NCI-H748 (cell line): ENCODE results near the gene KIAA2012.

Source experiments
- DNase-seq: peaks from one replicate; lab custom pipeline; 2025; ENCODE audit not compliant: unreplicated experiment; lab: John Stamatoyannopoulos, UW

Gene KIAA2012

GRCh38 chr2:202148515-202149154, 75.6 kb downstream of the KIAA2012 start:
- no peak for DNase-seq

GRCh38 chr2:202149155-202149762, 76.2 kb downstream of the KIAA2012 start:
- no peak for DNase-seq

- no peak for DNase-seq
Measured at GRCh38 chr2:202149936-202150335, 76.9 kb downstream of the KIAA2012 start.

DNA sequence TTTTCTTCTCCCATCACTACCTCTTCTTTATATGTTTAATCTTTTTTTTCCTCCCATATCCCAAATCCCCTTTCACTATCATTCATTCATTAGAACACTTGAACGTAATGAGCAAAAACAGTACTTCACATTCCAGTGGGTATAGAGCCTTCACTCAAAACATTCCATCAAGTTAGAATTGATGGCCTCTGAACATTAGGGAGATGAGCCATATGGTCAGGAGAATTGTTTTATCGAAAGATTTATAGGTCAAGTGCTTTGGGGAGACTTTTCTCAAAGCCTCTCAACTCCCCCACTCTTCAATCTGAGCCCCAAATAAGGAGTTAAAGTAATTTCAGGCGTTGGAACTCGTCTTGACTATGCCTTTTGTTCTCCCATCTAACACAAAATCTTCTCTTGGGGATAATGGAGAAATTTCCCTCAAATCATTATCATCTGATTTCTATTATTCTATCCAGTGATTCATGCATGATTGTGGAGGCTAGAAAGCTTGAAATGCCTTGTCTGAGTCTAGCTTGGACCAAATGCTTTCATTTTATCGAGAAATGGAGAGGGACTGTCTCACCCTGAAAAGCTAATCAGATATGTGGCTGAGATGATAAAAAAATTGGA, 79.2 kb downstream of the KIAA2012 start:
- no peak for DNase-seq

DNA sequence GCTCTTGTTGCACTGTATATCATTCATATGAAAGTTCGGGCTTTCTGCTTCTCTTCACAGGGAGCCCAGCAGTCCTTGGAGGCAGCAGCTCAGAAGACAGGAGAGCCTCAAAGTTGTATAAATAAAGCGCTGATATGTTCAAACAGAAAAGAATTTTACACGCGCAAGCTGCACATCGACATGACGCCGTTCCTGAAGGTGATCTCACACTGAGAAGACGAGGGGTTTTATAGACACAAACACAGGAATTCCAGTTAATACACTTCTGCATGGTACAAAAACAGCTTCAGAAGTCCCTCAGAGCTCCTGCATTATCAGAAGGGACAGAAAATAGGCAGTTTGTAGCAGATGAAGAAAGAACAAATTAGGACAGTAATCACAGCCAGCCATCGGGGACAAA, 81.6 kb downstream of the KIAA2012 start:
- DNase-seq: no peak

DNA sequence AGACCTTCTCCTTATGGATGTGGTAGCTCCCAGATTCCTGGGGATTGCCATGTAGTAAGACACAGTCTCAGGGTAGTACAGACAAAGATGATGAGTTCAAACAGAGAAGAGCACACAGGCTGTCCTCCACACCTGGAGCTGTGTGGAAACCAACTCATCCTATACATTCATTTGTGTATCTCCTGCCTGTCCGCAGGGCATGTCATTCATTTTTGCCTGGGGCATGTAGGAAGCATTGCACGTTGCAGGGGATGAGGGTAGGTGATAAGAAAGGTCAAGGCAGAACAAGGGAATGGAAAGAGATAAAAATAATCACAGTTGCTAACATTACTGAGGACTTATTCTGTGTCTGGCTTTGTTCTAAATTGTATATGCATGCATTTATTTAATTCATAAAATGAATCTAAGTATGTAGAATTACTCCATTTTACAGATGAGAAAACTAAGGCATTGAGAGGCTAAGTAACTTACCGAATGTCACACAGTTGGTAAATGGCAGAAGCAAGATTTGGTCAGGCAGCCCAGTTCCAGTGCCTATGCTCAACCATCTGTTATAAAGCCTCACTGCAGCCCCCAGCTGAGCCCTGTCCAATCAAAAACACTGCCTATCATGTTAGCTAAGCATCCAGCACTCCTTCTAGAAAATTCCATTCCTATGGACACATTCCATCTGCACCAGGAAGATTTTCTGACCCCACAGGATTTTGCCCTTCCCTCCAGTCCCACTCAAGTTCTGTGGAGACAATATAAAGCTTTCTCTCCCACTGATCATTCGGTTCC, 84.3 kb downstream of the KIAA2012 start:
- DNase-seq: no peak

- peak; percentile 26 for DNase-seq
Measured at GRCh38 chr2:202158796-202159195, 85.7 kb downstream of the KIAA2012 start.

GRCh38 chr2:202161151-202161835, 88.2 kb downstream of the KIAA2012 start:
- DNase-seq: no peak

GRCh38 chr2:202164411-202164810, 91.4 kb downstream of the KIAA2012 start:
- no peak for DNase-seq

DNA sequence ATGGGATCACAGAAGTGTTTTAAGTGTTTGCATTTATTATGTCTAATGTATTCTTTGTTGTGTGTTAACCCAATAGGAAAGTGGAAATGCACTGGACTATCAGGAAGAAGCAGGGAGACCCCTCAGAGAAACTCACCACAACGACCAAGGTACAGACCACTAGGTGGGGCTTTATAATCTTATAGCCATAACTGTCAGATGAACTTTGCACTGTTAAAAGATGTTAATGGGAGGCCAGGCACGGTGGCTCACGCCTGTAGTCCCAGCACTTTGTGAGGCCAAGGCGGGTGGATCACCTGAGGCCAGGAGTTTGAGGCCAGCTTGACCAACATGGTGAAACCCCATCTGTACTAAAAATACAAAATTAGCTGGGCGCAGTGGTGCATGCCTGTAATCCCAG, 92.2 kb downstream of the KIAA2012 start:
- DNase-seq: no peak

DNA sequence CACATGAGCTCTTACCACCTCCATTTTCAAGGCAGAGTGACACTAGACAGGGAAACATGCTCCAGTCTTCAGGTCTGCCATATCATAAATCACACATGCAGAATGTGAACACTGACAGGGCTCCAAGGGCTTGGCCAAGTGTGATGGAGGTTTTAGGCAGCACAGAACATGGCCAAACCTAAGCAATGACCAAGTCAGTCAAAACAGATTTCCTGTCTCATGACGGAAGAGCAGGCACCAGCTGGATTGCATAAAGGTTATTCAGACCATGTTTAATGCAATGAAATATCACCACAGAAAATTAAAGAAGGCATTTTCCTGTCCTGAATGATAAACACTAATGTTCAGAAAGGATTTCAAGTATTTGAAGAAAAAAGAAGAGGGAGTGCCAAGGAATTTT, 92.9 kb downstream of the KIAA2012 start:
- DNase-seq: no peak

DNA sequence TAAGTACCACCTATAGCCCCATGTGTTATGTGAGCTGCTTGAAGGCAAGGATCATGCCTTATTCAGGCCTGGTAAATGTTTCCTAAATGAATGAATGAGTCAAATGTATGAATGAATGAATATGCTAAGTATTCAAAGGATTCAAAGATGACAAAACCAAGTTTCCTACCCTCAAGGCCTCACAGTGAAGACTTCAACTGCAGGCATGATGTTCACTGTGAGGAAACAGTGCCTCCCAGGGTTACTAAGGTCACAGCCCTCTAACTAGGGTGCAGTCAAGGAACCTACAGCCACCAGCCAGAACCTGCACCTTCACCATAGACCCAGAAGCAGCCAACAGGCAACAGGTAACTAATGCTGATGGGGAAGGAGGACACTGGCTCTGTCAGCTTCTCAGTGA, 96.1 kb downstream of the KIAA2012 start:
- DNase-seq: no peak

DNA sequence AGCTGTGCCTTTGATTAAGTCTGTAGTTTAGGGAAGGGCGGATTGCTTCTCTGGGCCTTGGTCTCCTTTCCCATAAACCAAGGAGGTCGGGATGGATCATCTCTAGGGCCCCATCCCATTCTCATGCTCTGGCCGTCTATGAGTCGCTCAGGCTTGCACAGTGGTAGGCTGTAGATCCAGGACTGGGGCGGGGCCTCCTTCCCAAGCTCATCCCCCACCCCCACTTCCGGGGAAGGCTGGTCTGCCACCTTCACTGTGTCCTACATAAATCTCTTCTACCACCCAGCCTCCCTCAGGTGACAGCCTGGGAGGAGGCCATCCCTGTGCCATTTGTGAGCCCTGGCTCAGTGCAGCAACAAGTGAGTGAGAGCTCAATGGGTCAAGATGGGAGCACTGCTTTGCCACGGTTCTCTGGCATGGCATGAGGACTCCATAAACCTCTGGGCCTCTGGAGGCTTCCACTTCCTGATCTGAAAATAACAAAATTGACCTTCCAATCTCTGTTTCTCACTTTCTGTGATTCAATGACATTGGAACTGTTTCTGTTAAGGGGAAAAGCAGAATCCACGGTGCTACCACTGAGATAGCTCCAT, 96.9 kb downstream of the KIAA2012 start:
- no peak for DNase-seq

DNA sequence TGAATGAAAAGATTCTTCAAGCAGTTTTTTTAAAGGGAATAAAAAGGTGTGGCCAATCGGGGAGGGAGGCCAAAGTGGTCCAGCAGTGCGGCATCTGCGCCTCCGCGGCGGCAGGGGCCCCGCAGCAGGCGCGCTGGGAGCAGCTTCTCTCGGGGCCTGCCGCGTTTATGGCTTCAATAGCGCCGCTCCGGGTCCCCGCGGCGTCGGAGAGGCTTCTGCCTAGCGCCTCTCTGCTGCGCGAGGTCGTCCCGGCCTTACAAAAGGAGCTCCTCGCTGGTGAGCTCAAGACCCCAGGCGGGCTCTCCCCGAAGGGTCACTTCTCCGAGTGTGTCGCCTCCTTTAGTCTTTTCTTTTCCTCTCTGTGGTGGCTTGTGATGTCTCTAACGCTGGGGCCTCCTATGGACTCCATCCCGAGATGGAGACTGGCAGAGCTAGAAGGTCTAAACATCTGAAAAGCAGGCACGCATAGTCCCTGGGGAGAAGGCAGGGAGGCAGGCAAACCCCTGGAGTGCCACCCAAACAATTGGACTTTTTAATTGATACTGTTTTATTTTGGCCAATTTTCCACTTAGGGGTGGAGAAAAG, 98.3 kb downstream of the KIAA2012 start:
- peak; percentile 64 for DNase-seq

DNA sequence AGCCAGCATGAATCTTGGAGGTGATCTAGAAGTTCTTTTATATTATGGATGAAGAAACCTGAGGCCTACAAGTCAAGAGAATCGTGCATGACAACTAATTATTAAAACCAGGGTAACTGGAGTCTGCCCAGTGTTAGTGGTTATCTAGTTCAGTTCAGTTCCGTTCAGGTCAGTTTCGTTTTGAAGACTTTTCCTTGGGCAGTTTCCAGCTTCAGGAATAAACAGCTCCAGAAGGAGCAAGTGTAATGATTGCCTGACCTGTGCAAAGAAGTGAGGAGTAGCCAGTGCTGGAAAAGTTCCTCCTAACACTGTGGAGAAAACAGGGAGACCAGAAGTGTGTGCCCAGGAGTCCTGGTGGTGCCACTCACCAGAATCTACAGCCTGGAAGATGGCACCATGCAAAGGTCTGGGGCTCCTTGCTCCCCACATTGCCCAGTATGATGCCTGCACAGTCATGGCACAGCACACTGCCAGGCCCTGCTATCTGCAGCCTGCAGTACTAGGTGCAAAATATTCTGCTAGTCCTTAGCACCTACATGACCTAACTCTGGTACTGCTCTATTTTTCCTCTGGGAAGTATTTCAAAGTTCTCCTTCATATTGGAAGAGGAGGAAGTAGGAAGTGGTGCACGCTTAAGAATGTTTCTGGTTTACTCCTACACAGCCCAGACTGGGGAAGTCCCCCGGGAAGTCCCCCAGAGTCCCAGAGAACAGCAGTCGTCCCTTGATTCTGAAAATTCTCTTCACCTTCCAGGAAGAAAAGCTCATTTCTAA, 99.6 kb downstream of the KIAA2012 start:
- no peak for DNase-seq

DNA sequence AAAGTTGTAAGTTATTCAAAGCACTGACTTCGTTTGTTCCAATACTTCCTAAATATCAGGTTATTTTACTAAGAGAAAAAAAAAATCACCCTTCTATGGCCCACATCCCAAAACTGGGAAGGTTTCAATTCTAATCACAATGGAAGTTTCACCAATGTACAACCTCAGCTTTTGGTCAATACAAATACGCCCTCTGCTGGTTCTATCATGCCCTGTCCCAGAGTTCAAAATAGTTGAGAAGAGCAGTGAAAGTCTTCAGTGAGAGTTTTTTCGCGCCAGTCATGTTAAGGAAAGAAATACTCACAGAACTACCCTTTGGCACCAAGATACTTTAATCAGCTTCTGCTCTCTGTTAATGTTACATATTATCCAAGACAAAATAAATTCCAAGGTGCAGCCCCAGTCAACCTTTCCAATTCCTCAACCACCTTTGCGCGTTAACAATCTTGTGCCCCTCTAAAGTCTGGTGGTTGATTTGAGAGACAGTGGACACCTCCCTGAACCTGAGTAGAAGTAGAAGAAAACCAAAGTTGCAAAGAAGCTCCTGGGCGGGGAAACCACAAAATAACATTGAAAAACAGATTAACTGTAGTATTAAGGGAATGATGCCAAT, 105.4 kb downstream of the KIAA2012 start:
- peak; percentile 68 for DNase-seq

DNA sequence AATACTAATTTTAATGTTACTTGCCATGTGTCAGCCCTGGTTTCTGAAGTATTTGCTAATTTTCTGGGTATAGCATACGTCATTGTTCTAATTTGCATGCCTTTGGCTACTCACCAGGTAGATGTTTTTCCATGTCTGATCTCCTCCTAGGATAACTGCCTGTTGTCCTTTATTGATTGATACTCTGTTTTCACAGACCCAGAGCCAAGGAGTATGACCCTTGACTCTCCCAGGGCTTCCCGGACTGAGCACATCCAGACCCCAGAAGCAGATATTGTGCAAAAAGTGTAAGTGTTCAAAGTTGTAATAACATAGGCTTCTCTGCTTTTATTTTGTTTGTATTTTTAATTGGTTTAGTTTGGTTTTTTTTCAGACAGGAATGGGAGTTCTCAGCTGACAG, 111.5 kb downstream of the KIAA2012 start:
- DNase-seq: no peak

- no peak for DNase-seq
Measured at GRCh38 chr2:202185156-202185555, 112.1 kb downstream of the KIAA2012 start.

DNA sequence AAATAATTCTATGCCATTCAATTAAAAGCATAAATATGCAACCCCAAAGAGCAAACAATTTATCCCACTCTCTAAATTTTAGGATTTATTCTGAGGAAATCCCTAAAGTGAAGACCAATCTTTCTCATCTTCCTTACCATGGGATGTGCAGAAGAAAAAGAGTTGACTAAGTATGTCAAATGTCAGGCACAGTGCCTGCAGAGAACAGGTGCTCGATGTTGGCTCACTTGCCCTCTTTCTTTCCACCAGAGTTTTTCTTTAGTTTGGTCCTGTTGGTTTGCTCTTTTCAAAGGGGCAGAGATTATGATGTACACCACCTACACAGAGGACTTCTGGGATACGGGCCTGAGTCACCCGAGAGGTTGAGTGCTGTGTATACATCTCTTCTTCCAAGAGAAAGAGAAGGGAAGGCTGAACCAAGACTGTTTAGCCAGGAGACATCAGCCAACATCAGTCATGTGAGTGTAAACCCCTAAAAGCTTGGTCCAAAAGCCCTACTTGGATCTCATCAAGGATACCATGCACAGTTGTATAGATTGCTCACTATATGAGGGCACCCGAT, 113.7 kb downstream of the KIAA2012 start:
- DNase-seq: no peak
